Measurements from ENCODE around the gene GRHL3. TPM values are rescaled to one million over a fixed set of nuclear protein-coding genes. Genes with fewer than 3 reads are reported as not detected.

The GRHL3 gene
- total and polyA plus RNA-seq, 2 experiments from 2014 or later = 2.7 to 6.9 TPM

DNA sequence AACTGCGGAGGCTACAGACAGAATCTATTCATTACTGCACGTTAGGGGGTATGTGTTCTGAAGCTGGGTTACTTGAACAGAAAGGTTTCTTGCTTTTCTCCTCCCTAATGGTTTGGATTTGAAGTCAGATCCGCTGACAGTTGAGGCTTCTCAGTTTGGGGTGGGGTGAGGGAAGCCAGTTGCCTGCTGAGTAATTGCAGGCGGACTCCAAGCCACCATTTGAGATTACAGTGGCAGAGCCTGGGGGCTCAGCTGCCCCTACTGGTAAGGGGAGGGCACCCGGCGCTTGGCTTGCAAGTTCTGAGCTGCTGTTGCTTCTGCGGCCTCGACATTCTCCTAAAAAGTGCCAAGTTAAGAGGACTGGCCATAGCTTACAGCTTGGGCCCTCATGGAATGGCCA lies 2.0 kb downstream of the GRHL3 start:
- no peak overlapping the region for H3K4me3 ChIP-seq
- H3K4me1 ChIP-seq (ENCODE audit: insufficient read depth) = peaks cover 22% of the 10 kb centered on the region
- H4K20me1 ChIP-seq (ENCODE audit: insufficient read depth, poor library complexity, severe bottlenecking) = no peaks in the 10 kb centered on the region
- H3K9me2 ChIP-seq (replicated peaks; ENCODE audit: insufficient read depth) = no peaks in the 10 kb centered on the region
- peak overlapping the region; percentile 97 for H3K4me2 ChIP-seq
- DNase-seq (ENCODE audit: low spot score) = no peak
- H3K9me3 ChIP-seq (ENCODE audit: low read depth) = no peaks in the 10 kb centered on the region
- no peaks in the 10 kb centered on the region for H3K36me3 ChIP-seq (replicated peaks; ENCODE audit: insufficient read depth, low read depth)
- H2AFZ ChIP-seq = peak overlapping the region; percentile 98
- 64% methylated on average over 8 of the region's 8 CpGs for WGBS (ENCODE audit: low lambda C conversion rate, missing lambda C conversion rate)
- peaks cover 4% of the 10 kb centered on the region for H3K27me3 ChIP-seq
- peaks cover 3% of the 10 kb centered on the region for H3K79me2 ChIP-seq
- no peak for TF ChIP-seq CTCF (IDR thresholded peaks at IDR 0.05; ENCODE audit: poor library complexity)
- TF ChIP-seq EZH2 (IDR thresholded peaks at IDR 0.05; ENCODE audit: borderline replicate concordance) = no peak
- TF ChIP-seq EZH2phosphoT487 (IDR thresholded peaks at IDR 0.05; ENCODE audit: low read depth, severe bottlenecking, unreplicated experiment) = no peak
- H3K27ac ChIP-seq = no peak overlapping the region

- TF ChIP-seq CTCF (IDR thresholded peaks at IDR 0.05; ENCODE audit: poor library complexity) (no peak), EZH2phosphoT487 (IDR thresholded peaks at IDR 0.05; ENCODE audit: low read depth, severe bottlenecking, unreplicated experiment) (no peak), EZH2 (IDR thresholded peaks at IDR 0.05; ENCODE audit: borderline replicate concordance) (no peak)
- DNase-seq (ENCODE audit: low spot score) = peak; percentile 74
- WGBS (ENCODE audit: low lambda C conversion rate, missing lambda C conversion rate) = 8% methylated on average over 68 of the region's 72 CpGs
- peaks cover 4% of the 10 kb centered on the region for H3K27me3 ChIP-seq
- peak overlapping the region; percentile 80 for H3K27ac ChIP-seq
- no peaks in the 10 kb centered on the region for H3K9me2 ChIP-seq (replicated peaks; ENCODE audit: insufficient read depth)
- H3K79me2 ChIP-seq = peaks cover 3% of the 10 kb centered on the region
- peak overlapping the region; percentile 98 for H2AFZ ChIP-seq
- H3K4me1 ChIP-seq (ENCODE audit: insufficient read depth) = peaks cover 22% of the 10 kb centered on the region
- peak overlapping the region; percentile 97 for H3K4me2 ChIP-seq
- H3K9me3 ChIP-seq (ENCODE audit: low read depth) = no peaks in the 10 kb centered on the region
- H3K36me3 ChIP-seq (replicated peaks; ENCODE audit: insufficient read depth, low read depth) = no peaks in the 10 kb centered on the region
- H3K4me3 ChIP-seq = peak overlapping the region; percentile 42
- no peaks in the 10 kb centered on the region for H4K20me1 ChIP-seq (ENCODE audit: insufficient read depth, poor library complexity, severe bottlenecking)
Measured at GRCh38 chr1:24321697-24322469, 2.7 kb downstream of the GRHL3 start.

DNA sequence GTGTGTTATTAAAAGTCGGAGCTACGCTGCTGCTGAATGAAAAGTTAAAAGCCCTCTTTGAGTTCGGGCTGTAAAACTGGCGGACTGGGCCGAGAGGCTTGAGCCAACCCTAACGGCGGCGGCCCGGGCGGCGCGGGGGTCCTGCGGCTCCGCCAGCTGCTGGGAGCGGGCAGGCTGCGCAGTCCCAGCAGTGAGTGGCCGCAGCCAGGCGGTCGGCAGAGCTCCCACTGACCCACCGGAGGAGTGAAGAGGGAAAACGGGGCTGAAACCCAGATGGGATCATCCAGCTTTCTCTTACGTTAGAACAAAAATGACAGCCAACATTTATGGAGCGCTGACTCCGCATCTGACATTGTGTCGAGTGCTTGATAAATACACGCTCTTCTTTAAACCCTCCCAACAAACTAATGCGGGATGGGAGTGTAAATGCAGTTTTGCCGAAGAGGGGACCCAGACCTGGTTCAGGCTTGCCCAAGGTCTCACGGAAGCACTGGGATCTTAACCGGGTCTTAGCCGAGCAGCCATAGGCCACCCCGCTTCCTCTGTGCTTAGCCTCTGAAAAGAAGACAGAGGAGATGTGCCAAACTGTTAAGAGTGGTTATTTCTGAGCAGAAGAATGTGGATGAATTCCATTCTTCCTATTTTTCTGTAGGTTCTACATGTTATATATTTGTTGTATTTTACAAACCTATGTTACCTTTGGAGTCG lies 3.5 kb downstream of the GRHL3 start:
- Histone ChIP-seq H2AFZ (peak overlapping the region; percentile 98), H3K9me3 (ENCODE audit: low read depth) (no peaks in the 10 kb centered on the region), H3K4me2 (peak overlapping the region; percentile 97), H3K4me3 (peak overlapping the region; percentile 42), H3K4me1 (ENCODE audit: insufficient read depth) (peaks cover 22% of the 10 kb centered on the region), H3K27ac (peak overlapping the region; percentile 80), H3K36me3 (replicated peaks; ENCODE audit: insufficient read depth, low read depth) (no peaks in the 10 kb centered on the region), H3K79me2 (peaks cover 3% of the 10 kb centered on the region), H3K27me3 (peaks cover 4% of the 10 kb centered on the region), H4K20me1 (ENCODE audit: insufficient read depth, poor library complexity, severe bottlenecking) (no peaks in the 10 kb centered on the region), H3K9me2 (replicated peaks; ENCODE audit: insufficient read depth) (no peaks in the 10 kb centered on the region)
- no peak for DNase-seq (ENCODE audit: low spot score)
- WGBS (ENCODE audit: low lambda C conversion rate, missing lambda C conversion rate) = 18% methylated on average over 33 of the region's 33 CpGs
- TF ChIP-seq CTCF (IDR thresholded peaks at IDR 0.05; ENCODE audit: poor library complexity) (no peak), EZH2 (IDR thresholded peaks at IDR 0.05; ENCODE audit: borderline replicate concordance) (no peak), EZH2phosphoT487 (IDR thresholded peaks at IDR 0.05; ENCODE audit: low read depth, severe bottlenecking, unreplicated experiment) (no peak)

Measured in hepatocyte (in vitro differentiated cells).